Putamen (tissue), 1 donor: ENCODE results near the gene NGB.

Source experiments
- DNase-seq: peaks from one replicate; pipeline ENCODE4 v3.0.0-alpha.2; 2016; ENCODE audit warnings: low spot score

The NGB gene

DNA sequence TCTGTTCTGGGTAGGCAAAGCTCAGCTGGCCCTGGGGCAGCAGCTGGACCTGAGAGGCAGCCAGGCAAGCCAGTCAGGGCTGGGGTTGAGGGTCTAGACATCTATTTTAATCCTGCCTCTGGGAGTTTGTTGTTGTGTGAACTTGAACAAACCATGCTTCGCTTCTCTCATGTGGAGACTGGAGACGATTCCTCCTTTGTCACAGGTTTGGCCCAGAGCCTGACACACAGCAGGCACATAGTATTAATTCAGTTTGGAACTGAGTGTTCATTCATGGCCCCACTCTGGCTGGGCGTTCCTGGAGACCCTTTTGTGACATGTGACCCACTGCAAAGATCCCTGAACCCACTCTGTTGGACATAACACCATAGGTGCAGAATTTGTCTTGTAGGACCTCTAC is 39.3 kb downstream of the NGB start:
- DNase-seq: no peak

DNA sequence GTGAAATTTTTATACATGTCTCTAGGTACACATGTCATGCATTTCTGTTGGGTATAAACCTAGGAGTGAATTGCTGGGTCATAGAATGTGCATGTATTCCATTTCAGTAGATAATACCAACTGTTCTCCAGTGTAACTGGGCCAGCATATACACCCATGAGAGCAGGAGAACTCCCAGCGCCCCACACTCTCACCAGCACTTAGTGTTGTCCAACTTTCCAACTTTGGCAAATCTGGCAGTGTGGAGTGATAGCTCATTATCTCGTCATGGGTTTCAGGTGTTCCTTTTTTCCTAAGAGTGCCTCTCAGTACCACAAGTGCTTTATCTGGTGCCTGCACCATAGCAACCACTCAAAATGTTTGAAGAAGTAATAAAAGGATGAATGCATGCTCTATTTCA is 40.1 kb downstream of the NGB start:
- DNase-seq: no peak

DNA sequence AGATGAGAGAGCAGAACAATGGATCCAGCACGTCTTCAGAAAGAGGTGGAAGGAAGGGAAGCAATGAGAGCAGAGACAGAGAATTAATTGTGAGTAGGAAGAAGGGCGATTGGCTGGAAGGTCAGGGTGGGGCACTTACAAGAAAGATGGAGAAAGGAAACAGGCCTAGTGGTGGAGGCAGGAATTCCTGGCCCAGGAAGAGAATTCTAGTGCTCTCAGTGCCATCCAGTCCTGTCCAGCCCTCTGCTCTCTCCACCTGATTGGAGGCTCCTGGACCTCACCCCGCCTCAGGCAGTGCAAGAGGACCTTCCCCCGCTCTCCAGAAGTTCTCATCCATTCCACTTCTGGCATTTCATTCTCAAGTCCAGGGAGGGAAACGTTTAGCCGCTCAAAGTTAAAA is 43.0 kb downstream of the NGB start:
- DNase-seq: no peak

DNA sequence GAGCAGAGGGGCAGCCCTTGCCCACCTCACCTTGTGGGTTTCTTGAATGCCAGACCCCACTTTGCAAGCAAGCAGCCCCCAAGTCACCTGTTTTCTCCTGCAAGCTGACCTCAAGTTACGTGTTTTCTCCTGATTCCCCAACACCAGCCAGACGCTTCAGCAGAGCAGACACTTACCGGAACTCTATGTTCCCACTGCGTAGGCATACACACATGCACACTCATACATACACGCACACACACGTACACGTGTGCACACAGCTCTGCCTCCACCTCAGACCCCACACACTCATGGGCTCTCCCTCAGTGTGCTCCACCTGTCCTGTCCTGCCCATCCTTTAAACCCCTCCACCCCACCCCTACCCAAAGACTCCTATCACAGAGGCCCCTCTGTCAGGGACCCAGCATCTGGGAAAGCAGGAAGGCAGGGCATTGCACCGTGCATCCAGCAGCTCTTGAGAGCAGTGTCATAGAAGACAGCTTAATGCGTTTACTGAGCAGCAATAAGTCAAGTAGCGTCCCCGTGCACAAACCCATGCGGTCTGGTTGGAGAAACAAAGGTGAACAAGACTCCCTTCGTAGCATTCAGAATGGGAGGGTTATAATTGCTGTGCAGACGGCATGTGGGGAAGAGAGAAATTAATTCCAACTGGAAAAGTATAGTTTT is 45.0 kb downstream of the NGB start:
- DNase-seq: no peak

DNA sequence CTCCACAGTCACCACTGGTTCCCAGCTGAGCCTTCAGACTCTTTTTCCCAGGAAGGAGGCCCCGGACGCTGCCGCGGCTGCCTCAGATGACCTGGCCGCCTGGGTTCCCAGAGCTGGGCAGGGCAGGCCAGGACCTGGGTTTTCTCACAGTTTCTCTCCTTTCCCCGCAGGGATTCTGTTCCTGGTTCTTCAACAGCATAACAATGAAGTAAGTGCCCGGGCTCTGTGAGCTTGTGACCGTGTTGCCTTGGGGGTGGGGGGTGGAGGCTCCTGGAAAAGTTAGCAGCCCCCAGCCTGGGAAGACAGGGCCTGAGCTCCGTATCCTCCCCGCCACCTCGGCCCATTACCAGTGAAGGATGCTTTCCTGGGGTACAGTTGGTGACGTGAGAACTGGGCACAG is 45.8 kb downstream of the NGB start:
- DNase-seq: no peak

DNA sequence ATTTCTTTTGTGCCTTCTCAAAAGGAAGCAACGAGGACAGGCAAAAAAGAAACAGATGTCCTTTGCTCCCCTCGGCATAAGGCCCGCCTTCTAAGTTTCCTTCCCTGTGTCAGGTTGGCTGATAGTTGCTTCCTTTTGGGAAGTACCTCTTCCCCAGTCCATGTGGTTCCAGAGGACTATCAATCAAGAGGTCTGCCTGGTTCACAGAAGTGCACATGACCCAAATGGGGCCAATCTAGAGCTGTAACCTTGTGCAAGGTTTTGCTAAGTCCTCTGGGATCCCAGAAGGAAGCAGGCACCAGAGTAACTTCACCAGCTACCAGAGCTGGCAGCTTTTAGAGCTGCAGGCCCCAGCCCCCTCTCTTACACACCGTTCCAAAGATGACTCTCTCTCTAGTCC is 46.8 kb downstream of the NGB start:
- no peak for DNase-seq

DNA sequence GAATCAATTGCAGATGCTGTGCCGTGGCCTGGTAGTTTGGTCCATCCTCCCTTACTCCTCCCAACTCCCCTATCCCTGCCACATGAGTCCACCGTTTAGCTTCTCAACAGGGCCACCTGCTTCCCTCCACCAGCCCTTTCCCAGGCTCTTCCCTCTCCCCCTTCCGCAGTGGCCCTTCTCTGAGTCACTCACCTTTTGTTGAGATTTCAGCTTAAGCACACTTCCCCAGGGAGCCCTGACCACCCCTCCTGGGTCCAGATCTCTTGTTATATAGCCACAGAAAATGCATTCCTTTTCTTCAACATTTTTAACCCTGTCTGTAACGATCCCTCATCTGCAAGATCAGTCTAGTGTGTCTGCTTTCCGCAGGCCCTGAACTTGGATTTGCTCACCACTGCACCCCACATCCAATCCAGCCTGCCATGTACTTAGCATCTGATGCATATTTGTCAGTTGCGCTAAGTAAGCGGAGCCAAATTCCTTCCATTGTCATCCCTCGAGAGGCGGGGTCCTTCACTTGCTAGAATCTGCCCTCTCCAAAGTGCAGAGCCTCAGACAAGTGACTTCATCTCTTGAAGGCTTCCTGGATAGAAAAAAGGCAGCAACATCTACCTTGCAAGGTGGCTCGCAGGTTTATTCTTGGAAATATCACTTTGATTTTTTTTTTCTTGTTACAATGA is 48.3 kb downstream of the NGB start:
- DNase-seq: no peak

DNA sequence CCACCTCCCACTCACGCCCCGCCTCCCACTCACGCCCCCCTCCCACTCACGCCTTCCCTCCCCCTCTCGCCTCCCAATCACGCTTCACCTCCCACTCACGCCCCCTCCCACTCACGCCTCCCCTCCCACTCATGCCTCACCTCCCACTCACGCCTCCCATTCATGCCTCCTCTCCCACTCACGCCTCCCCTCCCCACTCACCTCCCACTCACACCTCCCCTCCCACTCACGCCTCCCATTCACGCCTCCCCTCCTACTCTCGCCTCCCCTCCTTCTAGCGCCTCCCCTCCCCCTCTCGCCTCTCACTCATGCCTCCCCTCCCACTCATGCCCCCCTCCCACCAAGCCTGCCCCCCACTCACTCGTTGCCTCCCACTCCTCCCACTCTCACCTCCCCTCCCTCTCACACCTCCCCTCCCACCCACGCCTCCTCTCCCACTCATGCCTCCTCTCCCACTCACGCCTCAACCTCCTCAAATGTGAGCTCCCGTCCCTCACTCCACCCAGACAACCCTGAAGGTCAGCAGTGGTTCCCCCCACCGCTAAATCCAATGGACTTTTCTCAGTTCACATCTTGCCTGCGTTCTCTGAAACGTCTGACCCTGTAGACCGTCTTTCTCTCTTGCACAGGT is 49.6 kb downstream of the NGB start:
- DNase-seq: no peak

DNA sequence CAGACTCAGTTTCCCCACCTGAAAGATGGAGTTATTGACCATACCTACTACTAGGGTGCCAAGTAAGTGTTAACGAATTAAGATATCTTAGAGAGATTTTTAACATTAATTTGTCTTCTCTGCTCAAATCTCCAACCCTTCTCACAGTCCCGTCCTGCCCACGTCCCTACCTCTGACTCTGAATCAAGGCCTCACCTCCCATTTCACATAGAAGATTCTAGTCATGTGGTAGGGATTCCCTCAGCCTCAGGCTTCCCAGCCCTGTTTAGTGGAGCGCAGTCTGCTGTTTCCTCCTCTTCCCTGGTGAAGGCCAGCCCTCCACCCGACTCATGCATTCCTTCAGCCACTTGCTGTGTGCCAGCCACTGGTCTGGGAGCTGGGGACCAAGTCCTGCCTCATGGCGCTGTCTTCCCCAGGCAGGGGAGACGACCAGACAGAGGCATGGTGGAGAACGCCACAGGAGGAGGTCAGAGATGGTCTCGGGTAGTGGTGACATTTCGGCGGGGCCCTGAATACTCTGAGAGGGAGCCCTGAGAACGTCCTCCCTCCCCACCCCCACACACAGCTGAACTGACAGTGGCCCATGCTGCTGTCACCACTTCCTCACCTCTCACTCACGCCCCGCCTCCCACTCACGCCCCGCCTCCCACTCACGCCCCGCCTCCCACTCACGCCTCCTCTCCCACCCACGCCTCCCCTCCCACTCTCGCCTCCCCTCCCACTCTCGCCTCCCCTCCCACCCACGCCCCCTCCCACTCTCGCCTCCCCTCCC is 50.6 kb downstream of the NGB start:
- no peak for DNase-seq

DNA sequence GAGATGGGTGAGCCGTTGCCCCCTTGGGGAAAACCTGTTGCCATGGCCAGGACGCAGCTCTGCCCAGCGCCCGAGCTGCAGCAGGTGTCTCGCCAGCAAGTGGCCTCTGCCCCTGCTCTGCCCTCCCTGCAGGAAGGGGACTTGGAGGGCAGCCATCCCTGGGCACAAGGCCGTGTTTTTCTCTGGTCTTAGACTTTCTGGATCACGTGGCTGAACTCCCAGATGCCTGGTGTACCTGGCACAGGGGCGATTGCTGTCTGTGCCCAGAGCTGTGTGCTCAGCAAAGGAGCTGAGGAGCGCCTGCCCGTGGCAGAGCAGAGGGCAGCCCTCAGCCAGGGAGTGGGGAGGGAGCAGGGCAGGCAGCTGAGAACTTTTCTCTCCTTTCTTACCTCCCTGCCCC is 51.4 kb downstream of the NGB start:
- DNase-seq: no peak

DNA sequence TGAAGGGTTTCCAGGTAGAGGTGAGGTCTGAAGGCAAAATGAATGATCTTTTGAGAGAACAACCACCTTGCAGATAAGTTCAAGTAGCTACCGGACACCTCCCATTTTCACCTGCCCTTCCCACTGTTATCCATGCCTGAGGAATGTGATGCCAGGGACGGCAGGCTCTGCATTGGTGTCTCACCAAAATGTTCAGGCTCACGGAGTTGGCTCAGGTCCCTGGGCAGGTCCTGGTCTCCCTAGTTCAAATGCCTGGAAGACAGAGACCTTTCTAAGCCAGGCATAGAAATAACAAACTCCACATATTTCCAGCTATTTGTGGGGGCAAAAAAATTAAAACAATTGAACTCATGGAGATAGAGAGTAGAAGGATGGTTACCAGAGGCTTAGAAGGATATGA is 53.5 kb downstream of the NGB start:
- no peak for DNase-seq
